Hematopoietic multipotent progenitor cell (in vitro differentiated cells): ENCODE data around the gene TIAM2. TPM values are rescaled to one million over a fixed set of nuclear protein-coding genes. Genes with fewer than 3 reads are reported as not detected.
A peak's percentile ranks its signal among the peaks of the same experiment; 100 is the strongest.

Experiments
- DNase-seq, 3 donors: peaks; one replicate each; pipeline ENCODE4 v3.0.0-alpha.2; 2011 to 2015; ENCODE audit warnings: low read depth in 2 of 3, low spot score in 2 of 3
- total RNA-seq: library from RNA; depleted of rRNA; stranded (reverse); fragments of >200 nt; gene quantifications from one replicate; pipeline ENCODE4 v1.2.3, GENCODE V29; 2012

Gene TIAM2
- total RNA-seq, 1 donor: 1.1 TPM

DNA sequence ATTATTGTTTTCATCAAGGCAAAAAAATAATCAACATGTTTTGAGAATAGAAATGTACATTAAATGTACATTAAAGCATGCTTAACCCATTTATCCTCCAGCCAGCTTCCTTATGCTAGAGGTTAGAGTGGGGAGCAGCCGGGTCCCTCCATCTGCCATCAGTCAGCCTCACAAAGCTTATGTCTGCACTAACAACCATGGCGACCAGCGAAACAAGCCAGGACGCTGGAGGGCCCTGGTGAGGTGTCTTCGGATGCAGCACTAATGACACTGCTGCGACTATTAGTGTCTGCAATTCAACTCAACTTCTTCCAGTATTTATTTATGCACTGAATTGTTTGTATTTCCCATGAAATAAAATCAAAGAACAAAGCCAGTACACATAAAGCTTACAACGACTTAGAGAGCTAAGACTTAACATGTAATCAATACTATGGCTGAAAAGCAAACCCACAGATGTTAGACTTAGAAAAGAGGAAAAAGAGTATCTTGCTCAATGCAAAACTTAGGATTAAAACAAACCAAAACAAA is 275.5 kb downstream of the TIAM2 start:
- no peak for DNase-seq

DNA sequence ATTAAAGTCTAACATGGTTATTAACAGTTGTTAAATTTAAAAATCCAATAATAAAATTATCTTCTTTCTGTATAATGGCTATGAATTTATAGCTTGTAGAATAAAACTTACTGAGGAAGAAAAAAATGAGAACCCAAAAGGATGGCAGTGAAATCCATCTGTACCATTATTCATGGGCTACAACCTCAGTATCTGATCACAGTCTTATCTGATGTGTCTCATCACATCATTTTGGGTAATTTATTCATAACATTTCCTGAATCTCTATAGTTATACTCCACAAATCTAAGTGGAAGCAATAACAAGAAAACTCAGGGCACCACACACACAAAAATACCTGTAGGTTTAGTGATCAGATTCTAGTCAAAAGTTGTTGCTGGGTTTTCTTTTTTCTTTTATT is 276.0 kb downstream of the TIAM2 start:
- no peak for DNase-seq

DNA sequence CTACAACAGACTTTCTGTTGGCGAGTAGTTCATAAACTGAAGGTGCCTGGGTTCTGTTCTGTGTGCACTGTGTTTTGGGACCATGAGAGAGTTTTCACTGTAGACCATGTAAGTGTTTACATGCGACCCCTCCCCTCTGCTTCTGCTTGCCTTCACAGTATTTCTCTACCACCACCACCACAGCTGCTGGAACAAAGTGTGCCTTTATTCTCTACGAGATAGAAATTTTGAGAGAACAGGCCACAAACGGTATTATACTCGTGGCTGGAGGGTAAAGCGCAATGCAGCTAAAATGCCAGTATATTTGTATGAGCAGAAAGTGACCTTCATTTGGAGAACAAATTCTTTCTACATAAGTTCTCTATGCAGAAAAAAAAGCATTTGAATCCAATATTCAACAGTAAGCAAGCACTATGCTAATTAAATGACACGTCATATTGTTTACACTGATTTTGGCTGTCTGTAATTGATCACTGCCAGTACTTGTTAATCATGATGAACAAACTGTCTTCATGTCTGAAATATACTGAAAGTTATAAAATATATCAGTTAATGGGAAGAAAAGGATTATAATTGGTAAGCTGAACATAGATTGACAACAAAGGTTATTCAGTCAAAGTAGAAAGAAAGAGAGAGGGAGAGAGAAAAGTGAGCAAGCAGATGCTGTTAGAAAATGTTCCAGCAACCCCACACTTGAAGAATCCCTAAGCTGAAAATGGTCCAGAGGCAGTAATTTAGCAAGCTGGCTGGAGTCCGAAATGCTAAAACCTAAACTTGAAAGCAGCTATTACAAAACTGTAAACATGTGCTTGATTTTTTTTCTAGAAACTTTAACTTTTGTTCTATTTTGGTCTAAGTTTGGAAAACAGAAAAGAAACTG is 277.5 kb downstream of the TIAM2 start:
- DNase-seq: no peak

DNA sequence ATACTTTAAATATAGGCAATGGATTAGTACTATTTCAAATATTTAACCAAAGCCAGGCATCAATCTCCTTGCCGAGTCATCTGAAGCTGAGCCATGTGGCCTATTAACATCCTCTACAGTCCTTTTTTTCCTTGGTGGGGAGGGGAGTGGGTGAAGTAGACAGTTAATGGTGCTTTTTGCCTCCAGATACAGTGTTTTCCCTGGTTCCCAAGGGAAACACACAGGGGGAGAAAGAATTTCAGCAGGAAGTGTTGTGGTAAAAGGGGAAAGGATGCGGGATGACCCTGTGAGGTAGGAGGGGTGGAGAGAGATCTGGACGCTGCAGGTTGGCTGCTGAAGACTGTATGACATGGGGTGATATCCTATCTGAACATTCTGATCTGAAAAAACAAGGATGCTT is 278.3 kb downstream of the TIAM2 start:
- peak in 1 of 3 donors; percentile 16 for DNase-seq

DNA sequence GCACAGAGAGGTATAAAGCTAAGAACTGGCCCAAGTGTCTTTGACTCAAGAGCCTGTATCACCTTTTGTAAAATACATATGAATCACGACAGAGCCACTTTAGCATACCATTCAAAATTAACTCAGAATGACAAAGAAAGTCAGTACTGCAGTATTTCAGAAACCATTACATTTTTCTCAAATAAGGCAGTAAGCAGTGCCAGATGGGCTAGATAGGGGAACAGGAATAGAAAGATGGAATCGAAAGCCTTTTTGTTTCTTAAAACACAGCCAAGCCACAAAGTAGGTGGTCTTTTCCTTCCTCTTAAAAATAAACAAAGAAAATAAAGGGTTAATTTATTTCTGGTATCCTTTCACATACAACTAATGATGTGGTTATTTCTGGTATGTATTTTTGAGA is 279.0 kb downstream of the TIAM2 start:
- no peak for DNase-seq

DNA sequence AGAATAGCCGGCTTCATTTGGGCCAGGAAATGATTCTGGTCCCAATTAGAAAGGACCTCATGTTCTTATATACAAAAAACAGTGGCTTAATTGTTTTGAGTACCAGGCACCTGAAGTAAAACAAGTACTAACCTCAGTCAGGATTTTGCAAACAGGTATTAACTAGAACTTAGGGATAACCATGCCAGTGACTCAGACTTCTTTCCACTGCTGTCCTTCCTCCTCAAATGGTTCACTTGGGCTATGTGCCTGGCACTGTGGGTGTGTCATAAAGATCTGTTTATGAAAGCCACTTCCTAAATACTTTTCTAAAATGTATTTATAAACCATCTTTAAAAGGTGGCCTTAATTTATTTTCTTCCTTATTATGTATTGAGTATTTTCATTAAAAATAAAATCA is 279.4 kb downstream of the TIAM2 start:
- DNase-seq: no peak

DNA sequence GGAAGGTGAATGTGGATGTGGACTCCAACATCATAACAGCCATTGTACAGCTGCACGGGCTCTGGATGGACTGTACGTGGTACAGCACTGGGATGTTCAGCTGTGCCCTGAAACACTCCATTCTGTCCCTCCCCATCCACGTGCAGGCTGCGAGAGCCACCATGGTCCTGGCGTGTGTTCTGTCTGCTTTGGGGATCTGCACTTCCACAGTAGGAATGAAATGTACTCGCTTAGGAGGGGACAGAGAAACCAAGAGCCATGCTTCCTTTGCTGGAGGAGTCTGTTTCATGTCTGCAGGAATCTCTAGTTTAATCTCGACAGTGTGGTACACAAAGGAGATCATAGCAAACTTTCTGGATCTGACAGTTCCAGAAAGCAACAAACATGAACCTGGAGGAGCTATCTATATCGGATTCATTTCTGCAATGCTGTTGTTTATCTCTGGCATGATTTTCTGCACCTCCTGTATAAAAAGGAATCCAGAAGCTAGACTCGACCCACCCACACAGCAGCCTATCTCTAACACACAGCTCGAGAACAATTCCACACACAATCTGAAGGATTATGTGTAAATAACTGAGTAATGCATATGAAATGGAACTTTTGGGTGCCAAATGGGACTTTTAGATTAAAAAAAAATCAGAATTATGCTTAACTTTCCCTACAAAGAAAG is 280.8 kb downstream of the TIAM2 start:
- DNase-seq: no peak

DNA sequence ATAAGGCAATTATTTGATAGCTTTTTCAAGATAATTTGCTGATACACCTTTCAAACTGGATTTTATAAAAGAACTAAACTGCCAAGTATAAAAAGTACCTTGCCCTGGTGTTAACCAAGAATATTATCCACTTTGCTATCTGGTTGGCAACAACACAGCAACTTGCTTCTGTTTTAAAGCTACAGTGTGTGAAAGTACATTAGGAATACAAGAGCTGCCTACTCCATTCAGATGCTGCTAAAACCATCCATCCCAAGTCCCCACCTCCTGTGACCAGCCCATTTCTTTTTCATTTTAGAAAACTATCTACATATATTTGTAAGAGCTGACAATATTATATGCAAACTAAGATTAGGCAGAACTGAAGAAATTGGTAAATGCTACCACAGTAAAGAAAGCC is 281.5 kb downstream of the TIAM2 start:
- no peak for DNase-seq

DNA sequence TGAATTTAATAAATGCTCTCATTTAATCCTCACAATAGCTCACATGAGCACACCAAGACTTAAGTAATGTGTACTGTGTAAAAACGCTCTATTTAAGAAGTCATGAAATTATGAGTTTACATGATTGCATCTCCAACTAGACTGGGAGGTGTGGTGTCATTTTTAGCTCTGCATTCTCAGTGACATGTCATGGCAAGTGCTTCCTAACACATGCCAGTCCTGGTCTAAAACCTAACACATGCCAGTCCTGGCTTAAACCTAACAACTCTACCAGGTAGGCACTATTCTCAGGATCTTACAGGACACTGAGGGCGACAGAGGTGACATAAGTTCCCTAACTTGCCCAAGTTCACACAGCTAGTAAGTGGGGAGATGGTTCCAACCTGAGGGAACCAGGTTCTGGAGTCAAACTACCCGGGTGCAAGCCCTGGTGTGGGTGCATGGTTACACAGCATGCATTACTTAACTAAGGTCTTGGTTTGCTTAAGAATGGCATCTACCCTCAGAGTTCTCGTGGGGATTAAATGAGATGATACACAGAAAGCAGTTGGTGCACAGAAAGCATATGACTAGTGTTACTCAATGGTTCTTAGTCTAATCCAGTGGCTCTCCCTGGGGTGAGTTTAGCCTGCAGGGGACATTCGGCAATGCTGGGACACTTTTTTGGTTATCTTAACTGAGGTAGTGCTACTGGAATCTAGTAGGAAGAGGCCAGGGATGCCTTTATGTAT is 283.4 kb downstream of the TIAM2 start:
- DNase-seq: no peak

DNA sequence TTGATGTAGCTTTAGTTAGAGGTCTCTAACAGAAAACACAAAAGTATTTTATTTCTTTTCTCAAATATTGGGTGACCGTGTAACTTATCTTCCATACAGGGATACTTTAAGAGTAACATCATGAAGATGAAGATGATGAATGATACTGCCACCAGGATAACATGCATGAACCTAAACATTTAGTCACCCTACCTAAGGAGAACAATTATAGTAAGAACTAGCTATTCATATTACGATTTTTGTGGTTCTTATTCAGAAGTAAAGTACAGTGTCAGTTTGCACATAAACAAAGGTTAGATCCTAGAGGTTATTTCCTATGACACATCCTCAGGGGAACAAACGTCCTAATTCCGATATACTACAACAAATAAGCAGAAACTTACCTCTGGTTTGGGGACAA is 289.7 kb downstream of the TIAM2 start:
- DNase-seq: no peak

DNA sequence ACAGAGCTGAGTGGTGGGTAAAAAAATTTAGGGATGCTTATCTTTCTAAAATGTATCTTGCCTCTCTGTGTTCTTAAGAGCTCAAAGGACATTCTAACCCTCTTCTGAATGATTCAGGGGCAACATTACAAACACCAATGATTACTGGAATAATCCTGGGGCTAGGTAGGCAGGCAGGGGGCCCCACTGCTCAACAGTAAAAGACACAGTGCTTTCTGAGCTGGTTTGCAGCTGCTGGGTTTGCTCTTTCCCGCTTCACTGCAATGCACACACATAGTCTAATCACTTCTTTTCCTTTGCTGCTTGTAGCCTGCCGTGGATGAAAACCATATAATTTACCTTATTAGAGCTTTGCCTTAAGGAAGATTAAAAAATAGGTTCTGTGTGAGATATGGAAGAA is 292.6 kb downstream of the TIAM2 start:
- no peak for DNase-seq

DNA sequence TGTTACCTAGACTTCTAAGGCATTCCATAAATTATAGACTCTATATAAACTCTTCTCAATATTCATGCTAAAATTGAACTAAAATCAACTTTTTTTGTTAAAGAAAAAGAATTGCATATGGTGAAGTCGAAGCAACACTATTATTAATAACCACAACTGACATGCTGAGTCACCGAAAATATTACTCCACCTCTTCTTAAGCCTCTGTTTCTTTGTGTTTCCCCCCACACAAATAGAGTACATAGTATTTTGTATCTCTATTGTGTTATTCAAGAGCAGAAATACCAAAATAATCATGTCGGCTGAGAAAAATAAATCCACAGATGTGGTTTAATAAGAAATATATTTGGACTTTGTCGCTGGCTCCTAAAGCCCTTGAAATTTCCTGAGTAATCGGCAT is 295.4 kb downstream of the TIAM2 start:
- no peak for DNase-seq

DNA sequence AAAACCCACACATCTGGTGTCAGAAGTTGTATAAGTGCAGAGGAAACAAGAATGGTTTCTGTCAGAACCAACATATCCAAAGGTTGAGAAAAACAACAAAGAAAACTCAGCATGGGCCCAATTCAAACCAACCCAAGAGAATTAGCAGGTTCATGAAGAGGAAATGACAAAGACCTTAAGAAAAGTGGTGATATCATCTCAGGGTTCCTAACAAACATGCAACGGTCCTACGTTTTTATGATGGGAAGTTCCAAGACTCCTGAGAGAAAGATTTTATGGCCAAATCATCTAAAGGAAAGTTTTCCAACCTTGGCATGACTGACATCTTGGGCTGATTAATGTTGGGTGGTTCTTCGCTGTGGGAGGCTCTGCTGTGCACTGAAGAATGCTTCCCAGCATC is 296.2 kb downstream of the TIAM2 start:
- no peak for DNase-seq

DNA sequence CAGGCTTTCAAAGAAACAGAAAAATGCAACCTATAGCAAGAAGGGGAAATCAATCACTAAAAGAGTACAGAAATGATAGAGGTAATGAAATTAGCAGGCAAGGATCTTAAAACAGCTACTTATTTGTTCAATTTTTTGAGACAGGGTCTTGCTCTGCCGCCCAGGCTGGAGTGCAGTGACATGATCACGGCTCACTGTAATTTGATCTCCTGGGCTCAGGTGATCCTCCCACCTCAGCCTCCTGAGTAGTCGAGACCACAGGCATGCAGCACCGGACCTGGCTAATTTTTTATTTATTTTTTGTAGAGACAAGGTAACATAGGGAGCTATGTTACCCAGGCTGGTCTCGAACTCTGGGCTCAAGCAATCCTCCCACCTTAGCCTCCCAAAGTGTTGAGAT is 297.6 kb downstream of the TIAM2 start:
- no peak for DNase-seq

DNA sequence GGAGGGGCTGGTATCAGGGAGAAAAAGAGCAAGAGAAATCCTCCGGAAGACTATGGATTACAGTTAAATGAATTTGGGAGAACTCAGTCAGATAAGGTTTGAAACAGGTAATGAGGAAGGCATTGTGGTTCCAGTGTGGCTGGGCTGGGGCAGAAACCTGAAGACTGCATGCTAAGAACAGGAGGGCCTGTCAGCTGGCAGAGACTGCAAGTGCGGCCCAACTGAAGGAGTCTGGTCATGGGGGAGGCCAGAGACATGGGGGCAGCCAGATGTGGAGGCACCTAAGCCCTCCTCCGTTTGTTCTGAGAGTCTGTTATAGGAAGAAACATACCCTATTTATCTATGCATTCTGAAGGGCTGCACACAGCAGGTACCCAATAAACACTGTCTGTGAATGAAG is 302.6 kb downstream of the TIAM2 start:
- no peak for DNase-seq

DNA sequence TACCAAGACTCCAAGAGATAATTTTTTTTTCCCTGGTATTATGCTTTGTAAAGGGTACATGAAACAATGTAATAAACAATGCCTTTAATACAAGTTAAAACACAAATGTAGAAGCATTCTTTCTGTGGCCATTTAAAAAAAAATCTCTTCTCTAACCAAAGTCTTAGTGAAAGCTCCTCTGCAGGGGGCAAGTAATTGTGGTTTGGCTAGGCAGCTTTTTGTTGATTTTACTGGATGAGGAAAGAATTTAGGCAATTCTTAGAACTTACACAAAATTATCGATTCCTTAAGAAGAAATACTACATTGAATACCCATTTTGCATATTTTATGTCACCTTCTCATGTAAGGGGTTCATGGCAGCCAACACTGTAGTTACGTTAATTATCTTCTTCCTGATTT is 306.8 kb downstream of the TIAM2 start:
- DNase-seq: no peak

DNA sequence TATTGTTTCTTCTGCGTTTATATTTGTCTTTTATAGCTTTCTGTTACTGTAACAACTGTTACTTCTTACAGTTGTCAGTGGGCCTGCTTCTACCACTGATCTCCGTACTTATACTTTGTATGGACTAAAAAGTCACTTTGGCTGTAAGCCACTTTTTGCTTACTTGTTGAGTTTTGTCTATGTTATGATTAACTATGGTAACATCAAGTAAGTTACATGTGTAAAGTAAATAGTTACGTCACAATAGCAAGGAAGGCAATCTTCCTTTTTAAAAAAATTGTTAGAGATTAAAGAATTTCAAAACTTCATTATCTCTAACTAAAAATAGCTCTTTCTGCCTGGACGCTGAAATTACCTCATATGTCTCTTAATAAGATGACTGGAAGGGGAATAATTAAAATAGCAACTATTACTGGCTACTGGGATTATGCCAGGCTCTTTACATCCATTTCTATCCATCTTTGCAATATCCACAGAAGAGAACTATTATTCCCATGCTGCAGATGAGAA is 308.3 kb downstream of the TIAM2 start:
- no peak for DNase-seq

DNA sequence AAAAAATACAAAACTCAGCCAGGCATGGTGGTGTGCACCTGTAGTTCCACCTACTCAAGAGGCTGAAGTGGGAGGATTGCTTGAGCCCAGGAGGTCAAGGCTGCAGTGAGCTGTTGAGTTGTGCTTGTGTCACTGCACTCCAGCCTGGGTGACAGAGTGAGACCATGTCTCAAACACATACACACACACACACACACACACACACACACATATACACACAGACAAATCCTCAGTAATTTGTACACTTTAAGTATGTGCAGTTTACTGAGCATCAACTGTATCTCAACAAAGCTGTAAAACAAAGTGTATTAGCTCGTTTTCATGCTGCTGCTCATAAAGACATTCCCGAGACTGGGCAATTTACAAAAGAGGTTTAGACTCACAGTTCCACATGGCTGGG is 311.8 kb downstream of the TIAM2 start:
- no peak for DNase-seq
